PC-3 (cell line): ENCODE measurements around the gene RACK1.

Experiments used
- EZH2 ChIP-seq: fragments of 300-600 bp; sonication (generic); IDR thresholded peaks from one replicate; pipeline ENCODE4 v1.6.1; 2017; ENCODE audit warnings: antibody characterized with exemption, mild to moderate bottlenecking, low read length; ENCODE audit not compliant: unreplicated experiment
- EZH2phosphoT487 ChIP-seq: fragments of 300-600 bp; sonication (generic); IDR thresholded peaks from 2 replicates; pipeline ENCODE4 v1.6.1; 2018; ENCODE audit warnings: mild to moderate bottlenecking, antibody characterized with exemption, low read length, borderline replicate concordance
- TF ChIP-seq, protein P1 (sequence below): fragments of 300-600 bp; sonication (generic); conservative IDR thresholded peaks from 2 replicates; pipeline ENCODE4 v1.5.1; 2017; ENCODE audit warnings: antibody characterized with exemption, low read depth, mild to moderate bottlenecking, low read length

DNA sequence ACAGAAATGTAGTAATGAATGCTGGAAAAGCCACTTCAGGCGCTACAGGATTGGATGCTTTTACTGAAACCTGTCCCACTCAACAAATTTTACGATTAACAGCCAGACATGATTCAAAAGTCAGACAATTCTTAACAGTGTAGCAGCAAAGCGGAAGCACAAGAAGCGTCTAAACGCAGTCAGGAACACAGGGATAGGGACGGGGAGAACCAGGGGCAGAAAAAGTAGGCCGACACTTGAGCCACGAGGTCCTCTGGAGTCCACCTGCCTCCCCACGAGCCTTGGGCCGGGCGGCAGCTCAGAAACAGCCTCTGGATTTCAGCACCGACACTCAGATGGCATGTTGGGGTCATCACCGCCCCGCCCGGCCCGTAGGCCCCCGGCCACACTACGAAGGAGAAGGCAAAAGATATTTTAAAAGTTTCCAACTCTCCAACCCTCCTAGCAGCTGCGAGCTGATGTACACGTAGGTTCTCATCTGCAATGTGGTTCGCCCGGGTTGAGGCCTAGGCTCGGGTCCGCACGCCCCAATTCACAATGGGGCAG is 615 bp downstream of the RACK1 start:
- TF ChIP-seq, protein P1, sequence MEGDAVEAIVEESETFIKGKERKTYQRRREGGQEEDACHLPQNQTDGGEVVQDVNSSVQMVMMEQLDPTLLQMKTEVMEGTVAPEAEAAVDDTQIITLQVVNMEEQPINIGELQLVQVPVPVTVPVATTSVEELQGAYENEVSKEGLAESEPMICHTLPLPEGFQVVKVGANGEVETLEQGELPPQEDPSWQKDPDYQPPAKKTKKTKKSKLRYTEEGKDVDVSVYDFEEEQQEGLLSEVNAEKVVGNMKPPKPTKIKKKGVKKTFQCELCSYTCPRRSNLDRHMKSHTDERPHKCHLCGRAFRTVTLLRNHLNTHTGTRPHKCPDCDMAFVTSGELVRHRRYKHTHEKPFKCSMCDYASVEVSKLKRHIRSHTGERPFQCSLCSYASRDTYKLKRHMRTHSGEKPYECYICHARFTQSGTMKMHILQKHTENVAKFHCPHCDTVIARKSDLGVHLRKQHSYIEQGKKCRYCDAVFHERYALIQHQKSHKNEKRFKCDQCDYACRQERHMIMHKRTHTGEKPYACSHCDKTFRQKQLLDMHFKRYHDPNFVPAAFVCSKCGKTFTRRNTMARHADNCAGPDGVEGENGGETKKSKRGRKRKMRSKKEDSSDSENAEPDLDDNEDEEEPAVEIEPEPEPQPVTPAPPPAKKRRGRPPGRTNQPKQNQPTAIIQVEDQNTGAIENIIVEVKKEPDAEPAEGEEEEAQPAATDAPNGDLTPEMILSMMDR = no peak
- no peak for TF ChIP-seq EZH2
- TF ChIP-seq EZH2phosphoT487 = no peak
